HG02759 (cell line): ENCODE data around the gene ZFHX3.
"Not testable (repeated sequence)": the region's sequence is repeated elsewhere in the genome, so short reads cannot be mapped to it uniquely, and the experiment has no call there.

Experiments used
- ATAC-seq: cut with Tn5 transposase; IDR thresholded peaks from one replicate; pipeline ENCODE4 v1.9.1; 2021; ENCODE audit warnings: mild to moderate bottlenecking, moderate library complexity; ENCODE audit not compliant: unreplicated experiment

Gene ZFHX3, protein sequence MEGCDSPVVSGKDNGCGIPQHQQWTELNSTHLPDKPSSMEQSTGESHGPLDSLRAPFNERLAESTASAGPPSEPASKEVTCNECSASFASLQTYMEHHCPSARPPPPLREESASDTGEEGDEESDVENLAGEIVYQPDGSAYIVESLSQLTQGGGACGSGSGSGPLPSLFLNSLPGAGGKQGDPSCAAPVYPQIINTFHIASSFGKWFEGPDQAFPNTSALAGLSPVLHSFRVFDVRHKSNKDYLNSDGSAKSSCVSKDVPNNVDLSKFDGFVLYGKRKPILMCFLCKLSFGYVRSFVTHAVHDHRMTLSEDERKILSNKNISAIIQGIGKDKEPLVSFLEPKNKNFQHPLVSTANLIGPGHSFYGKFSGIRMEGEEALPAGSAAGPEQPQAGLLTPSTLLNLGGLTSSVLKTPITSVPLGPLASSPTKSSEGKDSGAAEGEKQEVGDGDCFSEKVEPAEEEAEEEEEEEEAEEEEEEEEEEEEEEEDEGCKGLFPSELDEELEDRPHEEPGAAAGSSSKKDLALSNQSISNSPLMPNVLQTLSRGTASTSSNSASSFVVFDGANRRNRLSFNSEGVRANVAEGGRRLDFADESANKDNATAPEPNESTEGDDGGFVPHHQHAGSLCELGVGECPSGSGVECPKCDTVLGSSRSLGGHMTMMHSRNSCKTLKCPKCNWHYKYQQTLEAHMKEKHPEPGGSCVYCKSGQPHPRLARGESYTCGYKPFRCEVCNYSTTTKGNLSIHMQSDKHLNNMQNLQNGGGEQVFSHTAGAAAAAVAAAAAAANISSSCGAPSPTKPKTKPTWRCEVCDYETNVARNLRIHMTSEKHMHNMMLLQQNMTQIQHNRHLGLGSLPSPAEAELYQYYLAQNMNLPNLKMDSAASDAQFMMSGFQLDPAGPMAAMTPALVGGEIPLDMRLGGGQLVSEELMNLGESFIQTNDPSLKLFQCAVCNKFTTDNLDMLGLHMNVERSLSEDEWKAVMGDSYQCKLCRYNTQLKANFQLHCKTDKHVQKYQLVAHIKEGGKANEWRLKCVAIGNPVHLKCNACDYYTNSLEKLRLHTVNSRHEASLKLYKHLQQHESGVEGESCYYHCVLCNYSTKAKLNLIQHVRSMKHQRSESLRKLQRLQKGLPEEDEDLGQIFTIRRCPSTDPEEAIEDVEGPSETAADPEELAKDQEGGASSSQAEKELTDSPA (N-terminal part only)

DNA sequence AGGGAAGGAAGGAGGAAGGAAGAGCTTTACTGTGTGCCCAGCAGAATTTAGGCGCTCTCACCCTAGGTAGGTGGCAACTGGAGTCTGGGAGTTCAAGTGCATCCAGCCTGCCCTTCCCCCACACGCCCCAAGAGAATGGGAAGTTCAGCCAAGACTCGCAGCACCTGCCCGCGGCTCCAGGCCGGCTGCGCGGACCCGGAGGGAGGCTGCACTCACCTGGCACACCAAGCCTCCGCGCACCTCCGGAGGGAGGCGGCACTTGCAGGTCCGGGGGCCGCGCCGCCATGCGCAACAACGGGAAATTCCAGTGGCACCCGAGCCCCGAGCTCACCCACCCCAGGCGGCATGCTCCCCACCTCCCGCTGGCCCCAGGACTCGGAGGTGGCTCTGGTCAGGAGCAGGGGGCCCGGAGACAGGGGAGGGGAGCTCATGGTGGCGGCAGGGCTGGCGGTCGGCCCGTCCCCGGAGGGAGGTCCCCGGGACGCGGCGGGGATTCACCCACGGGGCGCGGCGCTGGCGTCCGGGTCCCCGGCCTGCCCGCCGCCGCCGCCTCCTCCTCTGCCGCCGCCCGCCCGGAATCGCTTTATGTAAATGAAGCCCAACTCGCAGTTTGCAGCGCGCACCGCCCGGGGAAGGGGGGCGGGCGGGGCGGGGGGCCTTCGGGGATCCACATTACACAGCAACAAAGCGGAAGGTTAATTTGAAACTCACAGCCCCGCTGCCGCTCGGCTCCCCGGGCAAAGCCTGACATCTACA, at the start of gene ZFHX3:
Gene ZFHX3, minus strand, starts transcription at position 593 of the 756 bp plus-strand sequence. CDS start 87,983 bp downstream, outside the sequence.
- ATAC-seq = peak; percentile 82

DNA sequence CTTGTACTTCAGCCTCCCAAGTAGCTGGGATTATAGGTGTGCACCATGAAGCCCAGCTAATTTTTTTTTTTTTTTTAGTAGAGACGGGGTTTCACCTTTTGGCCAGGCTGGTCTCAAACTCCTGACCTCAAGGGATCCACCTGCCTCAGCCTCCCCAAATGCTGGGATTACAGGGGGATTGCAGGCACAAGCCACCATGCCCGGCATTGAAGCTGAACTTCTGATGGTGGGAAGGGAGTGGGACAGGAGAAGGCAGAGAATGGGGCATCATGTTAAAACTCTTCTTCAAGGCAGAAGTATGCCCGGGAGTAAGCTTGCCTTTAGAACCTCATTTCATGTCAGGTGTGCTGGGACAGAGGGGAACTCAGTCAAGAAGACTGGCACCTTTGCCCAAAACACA, 48.6 kb upstream of the ZFHX3 start:
- ATAC-seq = no peak

DNA sequence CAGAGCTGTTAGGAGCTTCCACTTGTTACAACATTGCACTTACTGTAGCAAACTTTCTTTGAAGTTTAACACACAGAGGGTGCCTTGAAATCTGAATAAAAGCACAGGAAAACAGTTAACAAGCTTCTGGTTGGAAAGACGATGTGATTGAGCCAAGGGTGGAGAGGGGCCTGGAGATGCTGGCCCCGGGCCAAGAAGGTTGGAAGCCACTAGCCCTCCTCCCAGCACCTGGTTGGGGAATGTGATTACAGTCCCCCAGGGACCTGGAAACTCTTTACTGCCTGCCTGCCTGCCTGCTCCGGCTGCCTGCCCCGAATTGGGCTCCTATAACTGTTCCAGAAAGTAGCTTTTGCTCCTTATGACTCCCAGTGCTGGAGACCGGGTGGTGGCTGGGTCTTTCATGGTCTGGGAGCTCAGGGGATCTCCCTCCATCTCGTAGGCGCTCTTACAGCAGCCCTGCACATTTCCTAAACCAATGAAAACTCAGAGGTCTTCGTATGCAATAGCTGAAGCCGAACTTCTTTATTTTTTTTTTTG, 48.0 kb upstream of the ZFHX3 start:
- ATAC-seq = no peak

DNA sequence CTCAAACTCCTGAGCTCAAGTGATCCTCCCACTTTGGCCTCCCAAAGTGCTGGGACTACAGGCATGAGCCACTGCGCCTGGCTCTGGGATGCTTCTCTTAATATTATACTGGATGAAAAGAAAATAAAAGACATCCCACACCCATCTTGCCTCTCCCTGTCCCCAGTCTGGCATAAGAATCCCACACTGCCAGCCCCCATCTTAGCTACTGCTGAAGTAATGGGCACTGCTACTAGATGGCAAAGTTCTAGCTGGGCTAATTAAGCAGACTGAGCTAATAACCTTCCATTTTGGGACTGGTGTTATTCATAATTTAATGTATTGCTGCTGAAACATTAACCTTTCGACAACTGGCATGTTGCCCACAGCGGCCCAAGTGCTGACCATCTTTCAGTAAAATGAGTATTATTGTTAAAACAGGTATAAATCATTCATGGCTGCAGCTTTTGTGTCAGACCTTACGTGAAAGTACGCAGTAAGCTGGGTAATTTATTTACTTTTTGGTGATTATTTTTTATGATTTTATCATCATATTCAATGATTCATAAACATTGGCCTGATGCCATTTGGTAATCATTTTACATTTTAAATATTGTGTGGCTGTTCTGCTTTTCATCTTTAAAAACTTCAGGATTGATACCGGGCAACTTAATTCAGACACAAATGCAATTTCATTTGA, 47.4 kb upstream of the ZFHX3 start:
- ATAC-seq = no peak

DNA sequence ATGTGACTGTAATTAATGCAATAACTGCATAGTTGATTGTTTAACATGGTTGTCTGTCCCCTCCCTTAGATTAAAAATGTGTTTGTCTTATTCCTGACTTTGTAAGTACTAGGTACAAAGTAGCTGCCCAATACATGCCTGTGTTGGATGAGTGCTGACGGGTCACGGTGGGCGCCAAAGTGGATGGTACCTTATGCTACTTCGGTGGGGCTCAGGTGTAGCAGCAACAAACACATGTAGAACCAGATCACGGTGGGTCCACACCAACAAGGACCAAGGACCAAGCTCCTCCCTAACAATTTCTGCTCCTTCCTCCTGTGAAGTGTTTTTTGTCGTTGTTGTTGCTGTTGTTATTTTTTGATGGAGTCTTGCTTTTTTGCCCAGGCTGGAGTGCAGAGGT, 46.4 kb upstream of the ZFHX3 start:
- ATAC-seq = no peak

DNA sequence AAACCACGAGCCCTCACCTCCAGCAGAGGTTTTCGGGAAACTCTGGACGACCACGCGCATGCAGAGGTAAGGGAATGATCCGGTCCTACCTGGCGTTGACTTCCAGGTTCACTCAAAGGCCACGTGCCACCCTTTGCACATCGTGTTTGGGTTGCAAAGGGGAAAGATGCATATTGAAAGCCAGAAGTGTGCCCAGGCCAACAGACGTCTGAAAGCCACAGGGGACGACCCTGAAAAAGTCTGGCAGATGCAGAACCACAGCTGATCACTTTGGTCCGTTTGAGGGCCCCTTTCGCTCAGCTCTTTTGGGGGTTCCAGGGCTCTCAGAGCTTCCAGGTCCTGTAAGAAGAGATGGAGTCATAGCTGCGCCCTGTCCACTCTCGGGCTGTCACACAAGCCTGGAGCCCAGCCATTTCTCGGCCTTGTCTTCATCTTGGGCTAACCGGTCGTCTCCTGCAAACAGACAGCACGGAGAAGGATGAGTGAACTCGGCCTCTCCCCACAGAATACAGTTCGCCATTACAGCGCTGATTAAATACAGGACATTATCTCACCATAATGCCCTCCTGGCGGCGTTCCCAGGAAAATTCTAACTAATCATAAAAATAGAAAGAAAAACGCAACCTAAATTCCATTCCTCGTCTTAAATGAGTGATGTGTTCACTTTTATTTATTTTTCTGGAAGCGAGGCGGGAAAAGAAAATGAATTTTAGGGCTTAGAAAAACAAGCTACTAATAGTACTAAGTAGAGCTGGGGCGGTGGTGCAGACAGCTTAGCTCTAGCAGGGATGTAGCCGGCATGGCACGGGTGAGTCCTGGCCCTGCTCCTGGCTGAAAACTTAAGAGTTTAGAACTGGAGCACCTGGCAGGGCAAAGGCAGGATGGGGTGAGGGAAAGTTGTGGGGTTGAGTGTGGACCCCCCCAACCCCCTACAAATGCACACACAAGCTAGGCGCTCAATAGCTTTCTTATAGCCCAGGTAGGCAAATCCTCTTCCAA, 45.5 kb upstream of the ZFHX3 start:
- ATAC-seq = no peak

DNA sequence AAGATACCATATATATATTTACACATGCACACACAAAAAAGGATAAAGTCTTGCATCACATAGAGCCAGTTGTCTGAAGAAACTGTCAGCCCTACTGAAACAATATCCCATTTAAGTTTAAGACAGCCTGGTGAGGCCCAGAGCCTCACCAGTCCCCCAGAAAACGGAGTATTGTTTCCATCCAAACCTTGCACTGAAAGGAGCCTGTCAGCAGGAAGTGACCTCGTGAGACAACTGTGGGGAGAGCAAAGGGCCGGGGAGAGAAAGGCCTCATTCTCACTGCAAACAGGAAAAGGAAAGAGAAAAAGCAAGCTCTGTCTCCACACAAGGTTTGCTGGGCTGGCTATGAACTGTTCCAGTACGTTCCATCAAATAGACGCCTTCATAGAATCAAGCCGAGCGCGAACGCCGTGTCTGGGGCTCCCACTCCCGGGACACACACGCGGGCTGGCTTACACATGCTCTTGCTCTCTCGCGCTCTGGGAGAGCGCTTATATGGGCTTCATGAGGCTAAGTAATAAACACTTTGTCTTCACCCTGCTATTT, 44.4 kb upstream of the ZFHX3 start:
- no peak for ATAC-seq

DNA sequence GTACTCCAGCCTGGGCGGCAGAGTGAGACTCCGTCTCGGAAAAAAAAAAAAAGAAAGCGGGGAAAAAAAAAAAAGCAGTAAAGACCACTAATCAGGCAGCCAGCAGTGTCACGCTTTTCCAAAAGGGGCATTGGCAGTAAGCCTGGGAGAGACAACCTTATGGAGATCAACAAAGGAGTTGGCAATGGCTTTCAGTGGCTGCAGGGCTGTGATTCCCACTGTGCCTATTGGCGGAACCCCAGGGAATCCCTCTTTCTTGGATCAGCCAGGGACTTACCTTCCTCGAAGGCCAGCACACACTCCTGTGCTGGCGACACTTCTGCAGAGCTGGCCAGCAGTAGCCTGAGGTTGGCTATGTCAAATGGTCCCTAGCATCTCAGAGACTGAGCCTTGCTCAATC, 43.2 kb upstream of the ZFHX3 start:
- ATAC-seq = no peak

DNA sequence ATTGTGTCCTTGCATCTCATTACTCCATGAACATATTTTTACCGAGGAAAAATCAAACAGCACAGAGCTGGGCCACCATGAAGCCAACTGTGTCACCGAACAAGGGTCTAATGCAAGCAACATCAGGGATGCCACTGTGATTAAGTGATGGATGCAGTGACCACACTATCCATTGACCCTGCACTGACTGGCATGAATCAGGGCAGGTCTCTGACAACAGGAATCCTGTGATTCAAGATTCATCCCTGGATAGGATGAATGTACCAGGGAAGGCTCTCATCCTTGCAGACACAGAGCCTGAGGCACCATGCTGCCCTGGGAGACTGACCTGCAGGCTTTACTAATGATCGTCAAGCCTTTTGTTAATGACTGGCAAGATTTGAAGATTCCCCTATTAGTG, 41.5 kb upstream of the ZFHX3 start:
- ATAC-seq = no peak

DNA sequence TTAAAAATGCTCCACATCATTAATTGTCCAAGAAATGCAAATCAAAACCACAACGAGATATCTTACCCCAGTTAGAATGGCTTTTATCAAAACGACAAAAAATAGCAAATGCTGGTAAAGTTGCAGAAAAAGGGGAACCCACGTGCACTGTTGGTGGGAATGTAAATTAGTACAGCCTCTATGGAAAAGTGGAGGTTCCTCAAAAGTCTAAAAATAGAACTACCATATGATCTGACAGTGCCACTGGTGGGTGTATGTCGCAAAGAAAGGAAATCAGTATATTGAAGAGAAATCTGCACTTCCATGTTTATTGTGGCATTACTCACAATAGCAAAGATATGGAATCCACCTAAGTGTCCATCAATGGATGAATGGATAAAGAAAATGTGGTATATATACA, 38.2 kb upstream of the ZFHX3 start:
- no peak for ATAC-seq

DNA sequence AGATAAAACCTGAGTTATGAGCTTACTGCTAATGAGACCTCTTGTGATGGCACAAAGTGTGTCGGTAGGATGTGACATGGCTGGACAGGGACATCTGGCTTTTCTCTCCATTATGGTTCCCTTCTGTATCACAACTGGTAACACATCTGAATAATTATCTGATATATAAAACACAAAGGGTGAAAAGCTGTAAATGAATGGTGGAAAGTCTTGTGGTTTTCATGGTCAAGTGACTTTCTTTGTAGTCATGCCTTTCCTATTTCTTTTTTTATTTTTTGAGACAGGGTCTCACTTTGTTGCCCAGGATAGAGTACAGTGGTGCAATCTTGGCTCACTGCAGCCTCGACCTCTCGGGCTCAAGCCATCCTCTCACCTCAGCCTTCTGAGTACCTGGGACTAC, 35.3 kb upstream of the ZFHX3 start:
- ATAC-seq = no peak

DNA sequence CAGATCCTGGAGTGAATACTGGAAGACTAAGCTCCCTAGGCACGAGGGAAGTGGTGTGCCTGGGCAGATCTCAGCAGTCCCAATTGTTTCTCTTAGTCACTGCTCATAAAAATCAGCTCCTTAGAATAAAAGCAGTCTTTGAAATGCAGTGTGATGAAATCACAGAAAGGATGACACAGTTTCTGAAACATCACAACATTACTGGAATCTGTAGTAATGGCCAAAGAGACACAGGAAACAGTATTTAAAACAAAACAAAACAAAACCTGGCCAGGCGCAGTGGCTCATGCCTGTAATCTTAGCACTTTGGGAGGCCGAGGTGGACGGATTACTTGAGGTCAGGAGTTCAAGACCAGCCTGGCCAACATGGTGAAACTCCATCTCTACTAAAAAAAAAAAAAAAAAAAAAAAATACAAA, 34.7 kb upstream of the ZFHX3 start:
- ATAC-seq = not testable (repeated sequence)

DNA sequence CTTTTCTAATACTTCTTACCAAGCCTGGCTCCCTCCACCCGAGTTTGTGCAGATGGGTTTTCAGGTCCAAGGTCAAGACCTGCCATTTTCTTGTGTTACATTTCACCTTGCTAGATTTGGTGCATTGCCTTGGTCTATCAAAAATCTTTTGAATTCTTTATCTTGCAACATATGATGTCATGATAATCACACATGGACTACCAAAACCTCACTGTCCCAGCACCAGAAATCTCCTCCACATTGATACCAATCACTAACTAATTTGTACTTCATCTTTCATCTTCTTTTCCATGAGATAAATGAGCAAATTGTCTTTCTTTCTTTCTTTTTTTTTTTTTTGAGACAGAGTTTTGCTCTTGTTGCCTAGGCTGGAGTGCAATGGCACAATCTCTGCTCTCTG, 33.0 kb upstream of the ZFHX3 start:
- ATAC-seq = no peak

DNA sequence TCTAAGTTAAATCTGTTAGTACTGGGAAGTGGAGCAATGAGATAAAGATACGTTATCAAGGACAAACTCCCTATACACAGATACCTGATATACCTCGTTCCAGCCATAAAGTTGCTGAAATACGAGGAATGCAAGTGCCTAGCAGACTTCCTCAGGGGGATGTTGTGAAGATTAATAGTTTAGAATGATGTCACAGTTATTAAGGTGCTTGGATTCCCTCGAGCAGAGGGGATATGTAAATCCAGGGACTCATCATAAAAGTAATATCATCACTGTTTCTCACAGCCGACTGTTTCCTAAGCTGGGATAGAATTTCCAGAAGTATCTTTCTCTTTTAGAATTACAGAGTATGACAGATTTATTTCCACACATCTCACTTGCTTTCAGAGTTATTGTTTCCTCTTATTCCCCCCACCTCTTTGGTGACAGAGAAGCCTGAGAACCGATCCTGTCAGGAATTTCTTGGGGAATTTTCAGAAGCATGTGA, 28.4 kb upstream of the ZFHX3 start:
- no peak for ATAC-seq

DNA sequence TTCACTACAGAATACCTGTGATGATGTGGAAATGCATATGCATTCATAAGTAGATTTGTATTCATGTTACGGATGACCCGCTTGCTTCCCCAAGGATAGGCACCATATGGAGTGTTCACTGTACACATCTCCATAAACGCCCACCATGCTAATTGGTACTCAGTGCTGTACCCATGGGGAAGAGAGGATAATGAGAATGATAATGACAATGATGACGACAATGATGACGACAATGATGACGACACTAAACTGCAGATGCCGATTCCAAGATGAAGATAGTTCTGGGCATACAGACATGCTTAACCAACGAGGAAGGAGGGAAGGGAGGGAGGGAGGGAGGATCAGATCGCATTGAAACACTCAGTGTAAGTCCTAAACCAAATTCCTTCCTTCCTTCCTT, 26.5 kb upstream of the ZFHX3 start:
- ATAC-seq = no peak

DNA sequence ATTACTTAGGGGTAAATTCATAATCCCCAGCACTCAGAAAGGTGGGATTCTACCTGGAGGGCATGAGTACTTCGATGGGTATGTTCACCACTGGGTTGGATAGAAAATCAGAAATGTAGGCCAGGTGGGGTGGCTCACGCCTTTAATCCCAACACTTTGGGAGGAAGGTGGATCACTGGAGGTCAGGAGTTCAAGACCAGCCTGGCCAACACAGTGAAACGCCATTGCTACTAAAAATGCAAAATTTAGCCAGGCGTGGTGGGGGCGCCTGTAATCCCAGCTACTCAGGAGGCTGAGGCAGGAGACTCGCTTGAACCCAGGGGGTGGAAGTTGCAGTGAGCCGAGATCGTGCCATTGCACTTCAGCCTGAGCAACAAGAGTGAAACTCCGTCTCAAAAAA, 24.1 kb upstream of the ZFHX3 start:
- not testable (repeated sequence) for ATAC-seq

DNA sequence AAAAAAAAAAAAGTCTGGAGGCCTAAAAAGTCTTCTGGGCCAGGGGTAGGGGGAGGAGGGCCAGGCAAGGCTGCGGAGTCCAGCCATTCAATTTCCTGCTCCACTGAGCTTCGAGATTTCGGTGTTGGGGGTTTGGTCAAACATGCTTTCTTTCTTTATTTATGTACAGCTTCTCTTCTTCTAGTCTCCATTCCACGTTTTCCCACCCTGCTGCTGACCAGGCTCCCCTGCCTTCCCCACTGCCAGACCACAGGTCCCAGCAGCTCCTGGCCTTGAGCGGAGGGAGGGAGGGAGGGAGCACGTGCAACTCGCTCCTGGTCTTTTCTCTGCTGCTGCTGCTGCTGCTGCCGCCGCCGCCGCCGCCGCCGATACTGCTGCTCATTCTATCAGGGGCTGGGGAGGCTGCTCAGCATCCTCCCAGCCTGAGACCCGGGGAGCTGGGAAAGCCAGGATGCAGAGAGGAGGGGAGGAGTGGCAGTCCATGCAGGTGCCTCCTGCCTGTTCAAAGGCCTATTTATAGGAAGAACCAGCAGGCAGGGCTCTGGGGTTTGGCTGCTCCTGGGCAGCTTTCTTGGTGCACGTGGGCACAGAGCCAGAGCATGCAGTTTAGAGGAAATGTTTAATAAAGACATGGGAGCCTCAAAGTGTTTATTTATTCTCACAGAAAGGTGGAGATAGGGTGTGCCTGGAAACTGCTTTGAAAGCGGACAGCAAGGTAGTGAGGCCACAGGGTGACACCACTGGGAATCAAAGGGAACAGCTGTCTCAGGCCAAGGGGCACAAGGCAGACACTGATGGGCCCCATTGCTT, 23.4 kb upstream of the ZFHX3 start:
- no peak for ATAC-seq
